Tibial nerve (tissue), 4 donors: ENCODE results near the gene ATG5. TPM values are rescaled to one million over a fixed set of nuclear protein-coding genes. Genes with fewer than 3 reads are reported as not detected.
A peak's percentile ranks its signal among the peaks of the same experiment; 100 is the strongest.

Experiments used
- DNase-seq, 2 donors: peaks; one replicate each; pipeline ENCODE4 v3.0.0-alpha.2; 2019; ENCODE audit warnings: low spot score in 2 of 2
- H3K27ac ChIP-seq, 4 donors: fragments of 200-600 bp; sonication (generic) in 3 of 4; one replicate each; pipeline ENCODE4 v1.5.1; 2017 to 2019; ENCODE audit warnings: mild to moderate bottlenecking in 1 of 4
- H3K27me3 ChIP-seq, 2 donors: fragments of 200-600 bp; sonication (generic) in 1 of 2; one replicate each; pipeline versions ENCODE4 v1.5.1 to v1.6.0; 2017 to 2019
- H3K36me3 ChIP-seq, 3 donors: fragments of 200-600 bp; sonication (generic); one replicate each; pipeline ENCODE4 v1.5.1; 2018 to 2019
- H3K4me1 ChIP-seq, 4 donors: fragments of 200-600 bp; sonication (generic) in 3 of 4; one replicate each; pipeline ENCODE4 v1.5.1; 2017 to 2019
- H3K4me3 ChIP-seq, 4 donors: fragments of 200-600 bp; sonication (generic) in 3 of 4; one replicate each; pipeline ENCODE4 v1.5.1; 2017 to 2019; ENCODE audit warnings: mild to moderate bottlenecking in 1 of 4, moderate library complexity in 1 of 4
- H3K9me3 ChIP-seq, 4 donors: fragments of 200-600 bp; sonication (generic) in 3 of 4; one replicate each; pipeline ENCODE4 v1.5.1; 2017 to 2019
- EP300 ChIP-seq, 2 donors: sonication (generic); formaldehyde crosslinking; IDR thresholded peaks; one replicate each; pipeline ENCODE4 v1.6.1; 2017; ENCODE audit warnings: antibody characterized with exemption in 2 of 2, mild to moderate bottlenecking in 1 of 2
- POLR2A ChIP-seq, 2 donors: fragments of 450-650 bp; IDR thresholded peaks; one replicate each; pipeline ENCODE4 v1.6.1; 2017; ENCODE audit warnings: antibody characterized with exemption in 2 of 2, mild to moderate bottlenecking in 2 of 2, moderate library complexity in 2 of 2
- WGBS, 2 donors: methylation state at CpG; one replicate each; pipeline ENCODE4 v1.1.5; 2018; 5-methylcytosine and 5-hydroxymethylcytosine counted together
- total RNA-seq, 4 donors: library from RNA; depleted of rRNA; stranded (reverse); fragments of >200 nt; gene quantifications; one replicate each; pipeline ENCODE4 v1.1.0, GENCODE V29; 2016
- TF ChIP-seq, protein P1 (sequence below), 5 experiments: fragments of 200-600 bp in 3 of 5; fragments of 450-650 bp in 2 of 5; sonication (generic) in 3 of 5; IDR thresholded peaks; one replicate each; pipeline ENCODE4 v1.5.1; 2016 to 2019; ENCODE audit warnings: antibody characterized with exemption in 5 of 5, mild to moderate bottlenecking in 3 of 5, moderate library complexity in 2 of 5

The ATG5 gene
- total RNA-seq, 4 donors from 2014 or later, result 25.5 to 39.1 (median 35.7) TPM

GRCh38 chr6:106324726-106325335 is 729 bp downstream of the ATG5 start:
- Histone ChIP-seq H3K36me3 (no peaks in the 10 kb centered on the region), H3K4me1 (peaks cover 0 to 16% (median 10%) of the 10 kb centered on the region in 4 donors), H3K27me3 (peaks cover 0 to 9% of the 10 kb centered on the region in 2 donors), H3K9me3 (no peaks in the 10 kb centered on the region), H3K27ac (peak overlapping the region; percentile 76 to 94 (median 88)), H3K4me3 (peak overlapping the region; percentile 72 to 98 (median 84))
- 4 to 7% methylated on average over 9 of the region's 9 CpGs for WGBS, 2 donors
- no peak for DNase-seq
- no peak for TF ChIP-seq EP300 (IDR thresholded peaks at IDR 0.05)
- TF ChIP-seq POLR2A (IDR thresholded peaks at IDR 0.05), result no peak
- TF ChIP-seq, protein P1, sequence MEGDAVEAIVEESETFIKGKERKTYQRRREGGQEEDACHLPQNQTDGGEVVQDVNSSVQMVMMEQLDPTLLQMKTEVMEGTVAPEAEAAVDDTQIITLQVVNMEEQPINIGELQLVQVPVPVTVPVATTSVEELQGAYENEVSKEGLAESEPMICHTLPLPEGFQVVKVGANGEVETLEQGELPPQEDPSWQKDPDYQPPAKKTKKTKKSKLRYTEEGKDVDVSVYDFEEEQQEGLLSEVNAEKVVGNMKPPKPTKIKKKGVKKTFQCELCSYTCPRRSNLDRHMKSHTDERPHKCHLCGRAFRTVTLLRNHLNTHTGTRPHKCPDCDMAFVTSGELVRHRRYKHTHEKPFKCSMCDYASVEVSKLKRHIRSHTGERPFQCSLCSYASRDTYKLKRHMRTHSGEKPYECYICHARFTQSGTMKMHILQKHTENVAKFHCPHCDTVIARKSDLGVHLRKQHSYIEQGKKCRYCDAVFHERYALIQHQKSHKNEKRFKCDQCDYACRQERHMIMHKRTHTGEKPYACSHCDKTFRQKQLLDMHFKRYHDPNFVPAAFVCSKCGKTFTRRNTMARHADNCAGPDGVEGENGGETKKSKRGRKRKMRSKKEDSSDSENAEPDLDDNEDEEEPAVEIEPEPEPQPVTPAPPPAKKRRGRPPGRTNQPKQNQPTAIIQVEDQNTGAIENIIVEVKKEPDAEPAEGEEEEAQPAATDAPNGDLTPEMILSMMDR (IDR thresholded peaks at IDR 0.05), result no peak

GRCh38 chr6:106321940-106322339 is 3.6 kb downstream of the ATG5 start:
- Histone ChIP-seq H3K27me3 (no peaks in the 10 kb centered on the region), H3K27ac (no peak overlapping the region), H3K36me3 (no peaks in the 10 kb centered on the region), H3K4me3 (no peak overlapping the region), H3K4me1 (peaks cover 0 to 17% (median 10%) of the 10 kb centered on the region in 4 donors), H3K9me3 (no peaks in the 10 kb centered on the region)
- WGBS, 2 donors, result 96 to 97% methylated on average over 4 of the region's 4 CpGs
- no peak for DNase-seq
- TF ChIP-seq, protein P1 (IDR thresholded peaks at IDR 0.05), result no peak
- TF ChIP-seq EP300 (IDR thresholded peaks at IDR 0.05) (no peak), POLR2A (IDR thresholded peaks at IDR 0.05) (no peak)

DNA sequence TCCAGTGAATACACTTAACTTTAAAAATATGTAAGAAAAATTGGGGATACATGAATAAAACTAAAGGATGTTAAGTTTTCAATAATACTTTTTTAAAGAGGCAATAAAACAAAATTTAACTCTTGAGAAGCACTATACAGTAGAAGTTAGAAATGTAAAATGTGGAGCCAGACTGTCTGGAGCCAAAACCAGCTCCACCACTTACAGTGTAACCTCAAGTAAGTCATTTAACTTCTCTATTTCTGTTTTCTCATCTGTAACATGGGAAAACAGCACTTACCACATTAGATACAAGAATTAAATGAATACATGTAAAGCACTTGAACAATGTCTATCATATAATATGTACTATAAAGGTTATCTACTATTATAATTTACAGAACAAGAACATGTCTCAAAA is 6.7 kb downstream of the ATG5 start:
- Histone ChIP-seq H3K36me3 (peaks cover 0 to 14% (median 5%) of the 10 kb centered on the region in 3 donors), H3K27ac (no peak overlapping the region), H3K4me3 (no peak overlapping the region), H3K4me1 (peaks cover 0 to 13% (median 2%) of the 10 kb centered on the region in 4 donors), H3K9me3 (no peaks in the 10 kb centered on the region), H3K27me3 (no peaks in the 10 kb centered on the region)
- no peak for DNase-seq
- TF ChIP-seq, protein P1 (IDR thresholded peaks at IDR 0.05), result no peak
- TF ChIP-seq EP300 (IDR thresholded peaks at IDR 0.05) (no peak), POLR2A (IDR thresholded peaks at IDR 0.05) (no peak)

- TF ChIP-seq POLR2A (IDR thresholded peaks at IDR 0.05) (no peak), EP300 (IDR thresholded peaks at IDR 0.05) (no peak)
- TF ChIP-seq, protein P1 (IDR thresholded peaks at IDR 0.05), result no peak
- WGBS, 2 donors, result 68 to 70% methylated on average over 2 of the region's 2 CpGs
- Histone ChIP-seq H3K4me1 (peaks cover 0 to 8% (median 0%) of the 10 kb centered on the region in 4 donors), H3K27me3 (no peaks in the 10 kb centered on the region), H3K4me3 (no peak overlapping the region), H3K9me3 (no peaks in the 10 kb centered on the region), H3K36me3 (peaks cover 0 to 20% (median 5%) of the 10 kb centered on the region in 3 donors), H3K27ac (no peak overlapping the region)
- no peak for DNase-seq
Observed at GRCh38 chr6:106318061-106318460, 7.5 kb downstream of the ATG5 start.

DNA sequence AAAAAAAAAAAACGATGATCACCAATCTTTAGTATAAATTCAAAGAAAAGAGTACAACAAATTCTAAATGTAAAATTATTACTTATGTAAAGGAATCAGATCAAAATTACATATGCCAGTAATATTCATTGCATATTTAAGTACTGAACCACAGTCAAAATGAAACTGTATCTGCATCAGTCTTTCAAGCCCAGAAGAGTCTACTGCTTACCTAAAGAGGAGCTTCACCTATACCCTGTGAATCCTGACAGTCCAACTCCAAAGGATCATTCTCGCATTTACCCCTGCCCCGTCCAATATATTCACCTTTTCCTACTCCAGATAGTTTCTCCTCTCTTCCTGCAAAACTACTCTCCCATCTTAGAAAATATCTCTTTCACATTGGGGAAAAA is 9.2 kb downstream of the ATG5 start:
- H3K9me3 ChIP-seq, result no peaks in the 10 kb centered on the region
- no peak overlapping the region for H3K27ac ChIP-seq
- no peak for TF ChIP-seq EP300 (IDR thresholded peaks at IDR 0.05)
- no peak for TF ChIP-seq POLR2A (IDR thresholded peaks at IDR 0.05)
- peaks cover 0 to 8% (median 0%) of the 10 kb centered on the region in 4 donors for H3K4me1 ChIP-seq
- WGBS, 2 donors, result 89% methylated on average over 3 of the region's 3 CpGs
- H3K4me3 ChIP-seq, result no peak overlapping the region
- DNase-seq, result no peak
- no peaks in the 10 kb centered on the region for H3K27me3 ChIP-seq
- peaks cover 0 to 33% (median 5%) of the 10 kb centered on the region in 3 donors for H3K36me3 ChIP-seq
